ENCODE measurements around the gene MED10. TPM values are rescaled to one million over a fixed set of nuclear protein-coding genes. Genes with fewer than 3 reads are reported as not detected.

MED10 gene
- total and polyA plus RNA-seq, 9 of the 15 experiments (the other 6 are each of a cell fraction or from before 2014, with no cell fraction given), result 23.8 to 83.4 (median 58.8) TPM

DNA sequence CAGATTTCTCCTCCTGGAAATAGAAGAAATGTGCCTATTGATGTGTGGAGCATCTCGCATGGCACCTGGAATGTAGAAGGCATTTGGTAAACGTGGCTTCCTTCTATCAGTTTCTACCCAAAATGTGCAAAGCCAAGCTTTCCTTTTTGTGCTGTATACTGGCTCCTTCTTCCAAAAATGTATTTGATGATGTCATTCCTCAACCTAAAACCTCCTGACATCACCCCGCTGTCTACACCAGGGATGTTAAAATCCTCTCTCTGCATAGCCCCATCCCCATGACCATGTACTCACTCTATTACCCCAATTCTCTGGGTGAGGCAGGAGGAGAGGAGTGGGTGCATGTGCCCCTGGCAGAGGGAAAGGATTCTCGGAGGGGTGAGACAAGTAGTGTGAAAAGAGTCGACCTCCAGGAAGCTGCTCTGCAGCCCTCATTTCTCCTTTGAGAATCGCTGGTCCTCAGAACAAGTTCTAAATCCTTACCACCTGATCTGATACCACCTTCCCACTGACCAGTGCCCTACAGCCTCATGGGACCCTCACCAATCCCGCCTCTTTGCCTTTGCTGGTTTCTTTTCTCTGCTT is 11.7 kb upstream of the MED10 start:
- H4K20me1 ChIP-seq (replicated peaks; ENCODE audit: control insufficient read depth, insufficient read depth, low read length), result no peaks in the 10 kb centered on the region
- H3K27me3 ChIP-seq (ENCODE audit: control insufficient read depth in 2 of 2, insufficient read depth in 2 of 2, low read length in 2 of 2), result peaks cover 39 to 52% of the 10 kb centered on the region in 2 experiments
- no peaks in the 10 kb centered on the region for H3K9me1 ChIP-seq (ENCODE audit: control insufficient read depth, insufficient read depth, low read length)
- DNase-seq (ENCODE audit: extremely low read depth in 1 of 4, low spot score in 3 of 4), result no peak
- TF ChIP-seq, protein P1, sequence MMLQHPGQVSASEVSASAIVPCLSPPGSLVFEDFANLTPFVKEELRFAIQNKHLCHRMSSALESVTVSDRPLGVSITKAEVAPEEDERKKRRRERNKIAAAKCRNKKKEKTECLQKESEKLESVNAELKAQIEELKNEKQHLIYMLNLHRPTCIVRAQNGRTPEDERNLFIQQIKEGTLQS (IDR thresholded peaks at IDR 0.05), result peak; percentile 55
- TF ChIP-seq, protein P1 (CRISPR knock-in tag; conservative IDR thresholded peaks at IDR 0.05), result no peak
- TF ChIP-seq, protein P2, sequence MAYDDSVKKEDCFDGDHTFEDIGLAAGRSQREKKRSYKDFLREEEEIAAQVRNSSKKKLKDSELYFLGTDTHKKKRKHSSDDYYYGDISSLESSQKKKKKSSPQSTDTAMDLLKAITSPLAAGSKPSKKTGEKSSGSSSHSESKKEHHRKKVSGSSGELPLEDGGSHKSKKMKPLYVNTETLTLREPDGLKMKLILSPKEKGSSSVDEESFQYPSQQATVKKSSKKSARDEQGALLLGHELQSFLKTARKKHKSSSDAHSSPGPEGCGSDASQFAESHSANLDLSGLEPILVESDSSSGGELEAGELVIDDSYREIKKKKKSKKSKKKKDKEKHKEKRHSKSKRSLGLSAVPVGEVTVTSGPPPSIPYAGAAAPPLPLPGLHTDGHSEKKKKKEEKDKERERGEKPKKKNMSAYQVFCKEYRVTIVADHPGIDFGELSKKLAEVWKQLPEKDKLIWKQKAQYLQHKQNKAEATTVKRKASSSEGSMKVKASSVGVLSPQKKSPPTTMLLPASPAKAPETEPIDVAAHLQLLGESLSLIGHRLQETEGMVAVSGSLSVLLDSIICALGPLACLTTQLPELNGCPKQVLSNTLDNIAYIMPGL (CRISPR knock-in tag; IDR thresholded peaks at IDR 0.05), result no peak
- no peaks in the 10 kb centered on the region for H3K9me3 ChIP-seq (replicated peaks; ENCODE audit: control insufficient read depth, insufficient read depth, low read depth, low read length)
- ChIA-PET CTCF (ENCODE audit: low intra/inter-chr PET ratio) (no interaction called here), POLR2A (interaction anchor here (0.5 kb wide), 1 partner anchor 894 kb away, joined by 3 read pairs; no protein-coding TSS in a partner anchor)
- in situ Hi-C loops (cut with MboI), result no loop called here
- no peaks in the 10 kb centered on the region for H3K4me1 ChIP-seq (replicated peaks in 1 of 2; ENCODE audit: control insufficient read depth in 2 of 2, insufficient read depth in 2 of 2, low read length in 2 of 2)
- H3K4me2 ChIP-seq (ENCODE audit: insufficient read depth, low read length), result no peak overlapping the region
- no peak overlapping the region for H3K27ac ChIP-seq (ENCODE audit: extremely low read depth, low read depth, low read length)
- H3K79me2 ChIP-seq (ENCODE audit: control insufficient read depth, insufficient read depth, low read length), result no peaks in the 10 kb centered on the region
- BruUV-seq (replicated peaks), result no TSS peak
- no peak overlapping the region for H2AFZ ChIP-seq (ENCODE audit: low read depth, low read length)
- intact Hi-C loops (cut with micrococcal nuclease), result no loop called here
- no peak for FAIRE-seq
- no peak for ATAC-seq
- H3K36me3 ChIP-seq (ENCODE audit: control insufficient read depth, insufficient read depth, low read length), result no peaks in the 10 kb centered on the region
- no peak overlapping the region for H3K9ac ChIP-seq (ENCODE audit: insufficient read depth in 1 of 2, low read depth in 2 of 2, low read length in 2 of 2)
- H3K4me3 ChIP-seq, result no peak overlapping the region
- 1% methylated on average over 7 of the region's 7 CpGs for WGBS (ENCODE audit: insufficient coverage, low coverage, missing lambda C conversion rate)

Measured in K562 (cell line).